GM21717 (cell line): Measurements from ENCODE around the gene GMNN.

ENCODE experiments used
- ATAC-seq: cut with Tn5 transposase; IDR thresholded peaks from one replicate; pipeline ENCODE4 v1.9.1; 2021; ENCODE audit warnings: mild to moderate bottlenecking, moderate library complexity; ENCODE audit not compliant: unreplicated experiment

GMNN gene

GRCh38 chr6:24799541-24799915 lies 24.8 kb downstream of the GMNN start:
- no peak for ATAC-seq

- no peak for ATAC-seq
Measured at GRCh38 chr6:24802271-24803059, 27.7 kb downstream of the GMNN start.

- ATAC-seq = no peak
Measured at GRCh38 chr6:24807584-24807983, 32.8 kb downstream of the GMNN start.

GRCh38 chr6:24809728-24810127 lies 35.0 kb downstream of the GMNN start:
- no peak for ATAC-seq

GRCh38 chr6:24818346-24818745 lies 43.6 kb downstream of the GMNN start:
- ATAC-seq = no peak

- no peak for ATAC-seq
Measured at GRCh38 chr6:24821860-24822444, 47.2 kb downstream of the GMNN start.

- ATAC-seq = no peak
Measured at GRCh38 chr6:24822696-24823095, 48.0 kb downstream of the GMNN start.

GRCh38 chr6:24823185-24823584 lies 48.4 kb downstream of the GMNN start:
- no peak for ATAC-seq

GRCh38 chr6:24824142-24824938 lies 49.6 kb downstream of the GMNN start:
- ATAC-seq = no peak

GRCh38 chr6:24825130-24825630 lies 50.4 kb downstream of the GMNN start:
- ATAC-seq = no peak

GRCh38 chr6:24827162-24827561 lies 52.4 kb downstream of the GMNN start:
- ATAC-seq = no peak

- no peak for ATAC-seq
Measured at GRCh38 chr6:24827970-24828369, 53.2 kb downstream of the GMNN start.

- ATAC-seq = no peak
Measured at GRCh38 chr6:24829657-24830056, 54.9 kb downstream of the GMNN start.

- ATAC-seq = no peak
Measured at GRCh38 chr6:24831771-24832716, 57.3 kb downstream of the GMNN start.

GRCh38 chr6:24832794-24833193 lies 58.1 kb downstream of the GMNN start:
- no peak for ATAC-seq

- ATAC-seq = no peak
Measured at GRCh38 chr6:24833711-24834386, 59.1 kb downstream of the GMNN start.
